Skeletal muscle cell (primary cell): ENCODE results near the gene XPR1.

ENCODE experiments used
- DNase-seq: peaks from one replicate; pipeline ENCODE4 v3.0.0-alpha.2; 2010; ENCODE audit warnings: low read depth
- H3K4me3 ChIP-seq: 2 replicates; pipeline ENCODE4 v1.5.1; 2011; ENCODE audit warnings: low read depth, mild to moderate bottlenecking, control low read depth, low read length, moderate library complexity

The XPR1 gene

GRCh38 chr1:180612632-180613031 lies 19.2 kb upstream of the XPR1 start:
- no peak for DNase-seq
- H3K4me3 ChIP-seq = no peak overlapping the region

- H3K4me3 ChIP-seq = no peak overlapping the region
- DNase-seq = no peak
Measured at GRCh38 chr1:180614730-180615129, 17.1 kb upstream of the XPR1 start.

GRCh38 chr1:180615493-180616290 lies 16.1 kb upstream of the XPR1 start:
- no peak for DNase-seq
- no peak overlapping the region for H3K4me3 ChIP-seq

GRCh38 chr1:180616439-180616838 lies 15.4 kb upstream of the XPR1 start:
- no peak overlapping the region for H3K4me3 ChIP-seq
- DNase-seq = no peak

GRCh38 chr1:180617774-180618395 lies 13.9 kb upstream of the XPR1 start:
- no peak overlapping the region for H3K4me3 ChIP-seq
- DNase-seq = no peak

GRCh38 chr1:180620581-180620980 lies 11.2 kb upstream of the XPR1 start:
- H3K4me3 ChIP-seq = no peak overlapping the region
- no peak for DNase-seq

GRCh38 chr1:180622658-180623508 lies 8.9 kb upstream of the XPR1 start:
- DNase-seq = no peak
- H3K4me3 ChIP-seq = no peak overlapping the region

GRCh38 chr1:180623579-180624347 lies 8.1 kb upstream of the XPR1 start:
- H3K4me3 ChIP-seq = no peak overlapping the region
- no peak for DNase-seq

GRCh38 chr1:180626711-180627110 lies 5.1 kb upstream of the XPR1 start:
- no peak overlapping the region for H3K4me3 ChIP-seq
- DNase-seq = no peak

GRCh38 chr1:180627411-180627810 lies 4.4 kb upstream of the XPR1 start:
- no peak overlapping the region for H3K4me3 ChIP-seq
- DNase-seq = no peak

GRCh38 chr1:180628646-180629045 lies 3.2 kb upstream of the XPR1 start:
- no peak for DNase-seq
- H3K4me3 ChIP-seq = no peak overlapping the region

GRCh38 chr1:180630408-180631193 lies 1.2 kb upstream of the XPR1 start:
- DNase-seq = no peak
- no peak overlapping the region for H3K4me3 ChIP-seq

GRCh38 chr1:180631194-180631765 lies 542 bp upstream of the XPR1 start:
- no peak for DNase-seq
- H3K4me3 ChIP-seq = no peak overlapping the region

GRCh38 chr1:180632326-180633056 lies 669 bp downstream of the XPR1 start:
- no peak for DNase-seq
- peak overlapping the region; percentile 79 for H3K4me3 ChIP-seq

GRCh38 chr1:180633057-180634056 lies 1.5 kb downstream of the XPR1 start:
- no peak for DNase-seq

GRCh38 chr1:180636138-180636537 lies 4.3 kb downstream of the XPR1 start:
- no peak for DNase-seq
- H3K4me3 ChIP-seq = no peak overlapping the region

More at GRCh38 chr1:180633057-180634056, 1.5 kb downstream of the XPR1 start:
- H3K4me3 ChIP-seq = peak overlapping the region; percentile 79

GRCh38 chr1:180639871-180640270 lies 8.0 kb downstream of the XPR1 start:
- no peak for DNase-seq
- no peak overlapping the region for H3K4me3 ChIP-seq
